Measurements from ENCODE around the gene TWNK. TPM values are rescaled to one million over a fixed set of nuclear protein-coding genes. Genes with fewer than 3 reads are reported as not detected.
"Not testable (repeated sequence)": the region's sequence is repeated elsewhere in the genome, so short reads cannot be mapped to it uniquely, and the experiment has no call there.

TWNK gene
- total RNA-seq, 1 donor from 2014 or later = 14.7 TPM

DNA sequence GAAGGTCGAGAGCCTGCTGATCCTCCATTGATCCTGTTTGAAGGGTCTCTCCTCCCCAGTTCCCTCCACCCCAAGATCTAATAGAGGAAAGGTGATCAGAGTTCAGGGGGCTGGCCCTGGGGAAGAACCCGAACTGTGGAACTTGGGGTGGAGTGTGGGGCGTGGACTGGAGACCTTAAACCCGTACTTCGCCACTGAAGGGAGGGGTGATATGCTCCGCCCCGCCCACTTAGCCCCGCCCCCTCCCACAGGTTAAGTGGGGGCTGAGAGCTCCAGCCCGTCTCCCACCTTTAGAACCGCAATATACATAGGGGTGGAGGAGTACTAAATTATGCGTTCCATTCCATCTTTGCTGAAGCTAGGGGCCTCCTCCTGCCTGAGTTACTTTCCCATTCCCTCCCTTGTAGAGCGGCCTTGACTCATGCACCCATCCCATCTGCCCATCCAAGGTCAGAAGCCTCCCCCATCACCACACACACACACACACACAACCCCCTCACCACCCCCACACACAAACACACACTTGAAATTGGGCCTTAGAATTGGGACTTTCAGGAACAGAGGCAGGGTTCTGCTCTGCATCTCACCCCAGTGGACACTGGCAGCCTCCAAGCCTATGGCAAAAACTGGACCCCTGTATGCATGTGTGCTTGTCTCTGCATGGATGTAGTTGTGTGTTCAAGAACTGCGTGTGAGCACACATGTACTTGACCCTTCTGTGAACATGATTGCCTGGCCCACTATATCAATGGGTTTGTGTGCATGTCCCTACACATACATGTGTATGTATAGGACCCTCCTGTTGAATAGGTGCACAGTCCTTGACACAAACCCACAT lies 17.0 kb upstream of the TWNK start:
- Histone ChIP-seq H3K4me3 (ENCODE audit: low read depth, low read length) (peak overlapping the region; percentile 47), H3K36me3 (ENCODE audit: control insufficient read depth, insufficient read depth, low read length) (peaks cover 1% of the 10 kb centered on the region), H3K27me3 (ENCODE audit: control insufficient read depth, insufficient read depth, low read length) (no peaks in the 10 kb centered on the region)
- DNase-seq (ENCODE audit: low read depth) (peak; percentile 17), FAIRE-seq (no peak)
- TF ChIP-seq, protein P1, sequence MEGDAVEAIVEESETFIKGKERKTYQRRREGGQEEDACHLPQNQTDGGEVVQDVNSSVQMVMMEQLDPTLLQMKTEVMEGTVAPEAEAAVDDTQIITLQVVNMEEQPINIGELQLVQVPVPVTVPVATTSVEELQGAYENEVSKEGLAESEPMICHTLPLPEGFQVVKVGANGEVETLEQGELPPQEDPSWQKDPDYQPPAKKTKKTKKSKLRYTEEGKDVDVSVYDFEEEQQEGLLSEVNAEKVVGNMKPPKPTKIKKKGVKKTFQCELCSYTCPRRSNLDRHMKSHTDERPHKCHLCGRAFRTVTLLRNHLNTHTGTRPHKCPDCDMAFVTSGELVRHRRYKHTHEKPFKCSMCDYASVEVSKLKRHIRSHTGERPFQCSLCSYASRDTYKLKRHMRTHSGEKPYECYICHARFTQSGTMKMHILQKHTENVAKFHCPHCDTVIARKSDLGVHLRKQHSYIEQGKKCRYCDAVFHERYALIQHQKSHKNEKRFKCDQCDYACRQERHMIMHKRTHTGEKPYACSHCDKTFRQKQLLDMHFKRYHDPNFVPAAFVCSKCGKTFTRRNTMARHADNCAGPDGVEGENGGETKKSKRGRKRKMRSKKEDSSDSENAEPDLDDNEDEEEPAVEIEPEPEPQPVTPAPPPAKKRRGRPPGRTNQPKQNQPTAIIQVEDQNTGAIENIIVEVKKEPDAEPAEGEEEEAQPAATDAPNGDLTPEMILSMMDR (IDR thresholded peaks at IDR 0.05; ENCODE audit: insufficient read depth, low read length, severe bottlenecking) = no peak

DNA sequence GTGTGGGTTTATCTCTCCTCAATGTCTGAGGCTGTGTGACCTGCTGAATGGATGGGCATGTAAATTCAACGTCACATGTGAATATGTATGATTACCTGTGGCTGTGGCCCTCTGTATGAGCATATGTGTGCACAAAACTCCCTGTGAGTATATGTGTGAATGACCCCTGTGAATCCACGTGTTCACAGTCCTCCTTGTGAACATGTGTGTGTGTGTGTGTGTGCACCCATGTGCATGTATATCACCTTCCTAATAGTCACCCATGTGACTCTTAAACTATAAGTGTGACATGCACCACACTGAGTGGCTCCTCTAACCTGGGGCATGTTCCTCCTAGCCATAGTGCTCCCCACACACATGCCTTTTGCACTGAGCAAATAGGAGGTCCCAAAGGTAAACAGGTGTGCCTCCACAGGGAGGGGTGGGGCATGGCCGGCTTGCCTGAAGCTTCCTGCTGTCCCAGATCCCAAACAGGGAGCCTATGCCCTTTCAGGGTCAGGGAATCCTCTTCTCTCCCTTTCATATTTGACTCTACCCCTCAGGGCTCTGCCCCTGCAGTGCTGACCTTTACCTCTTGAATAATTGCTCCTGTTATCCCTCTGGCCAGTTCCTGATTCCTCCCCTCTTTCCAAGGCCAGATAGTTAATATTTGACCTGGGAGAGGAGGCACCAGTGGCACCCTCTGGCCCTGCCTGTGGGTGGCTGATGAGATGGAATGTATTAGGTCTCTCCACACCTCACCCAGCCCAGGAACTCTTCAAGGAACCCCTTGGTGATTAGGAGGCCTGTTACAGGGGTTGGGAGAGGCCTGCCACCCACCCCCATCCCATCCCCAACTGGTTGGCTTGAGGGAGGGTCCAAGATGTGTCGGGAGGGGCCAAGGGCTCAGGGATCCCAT lies 16.2 kb upstream of the TWNK start:
- FAIRE-seq = no peak
- no peaks in the 10 kb centered on the region for H3K27me3 ChIP-seq (ENCODE audit: control insufficient read depth, insufficient read depth, low read length)
- H3K36me3 ChIP-seq (ENCODE audit: control insufficient read depth, insufficient read depth, low read length) = no peaks in the 10 kb centered on the region
- no peak overlapping the region for H3K4me3 ChIP-seq (ENCODE audit: low read depth, low read length)
- TF ChIP-seq, protein P1 (IDR thresholded peaks at IDR 0.05; ENCODE audit: insufficient read depth, low read length, severe bottlenecking) = no peak
- DNase-seq (ENCODE audit: low read depth) = no peak

DNA sequence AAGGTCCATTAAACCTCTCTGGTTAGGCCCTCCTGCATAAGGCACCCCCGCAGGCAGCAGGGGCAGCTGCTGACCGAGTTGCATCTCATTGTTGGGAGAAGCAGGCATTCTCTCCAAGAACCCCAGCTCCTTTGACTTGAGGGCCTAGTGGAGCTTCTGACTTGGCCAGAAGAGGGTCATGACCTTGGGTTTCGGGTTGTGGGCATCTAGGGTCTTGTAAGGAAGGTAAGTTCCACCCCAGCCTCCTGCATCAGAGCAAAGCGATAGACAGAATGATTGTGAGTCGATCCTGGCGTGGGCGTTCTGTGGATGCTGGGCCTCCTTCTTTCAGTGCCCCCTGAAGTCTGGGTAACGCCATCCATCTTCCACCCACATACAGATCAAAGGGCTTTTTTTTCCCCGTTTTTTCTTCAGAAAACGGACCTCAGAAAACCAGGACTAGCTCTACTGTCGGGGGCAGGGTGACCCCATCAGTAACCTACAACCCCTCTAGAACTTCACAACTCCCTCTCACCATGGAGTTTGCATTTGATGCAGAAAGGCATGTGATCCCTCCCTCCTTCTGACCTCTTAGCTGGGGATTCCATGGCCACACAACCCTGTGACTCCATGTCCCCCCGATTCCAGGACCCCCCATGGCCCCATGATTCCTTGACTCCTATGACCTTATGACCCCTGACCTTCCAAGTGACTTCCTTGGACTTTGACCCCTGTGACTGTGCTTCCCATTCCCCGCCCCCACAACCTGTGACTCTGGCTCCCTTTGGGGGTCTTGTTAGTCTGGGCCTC lies 15.0 kb upstream of the TWNK start:
- no peaks in the 10 kb centered on the region for H3K36me3 ChIP-seq (ENCODE audit: control insufficient read depth, insufficient read depth, low read length)
- DNase-seq (ENCODE audit: low read depth) (no peak), FAIRE-seq (peak; percentile 36)

DNA sequence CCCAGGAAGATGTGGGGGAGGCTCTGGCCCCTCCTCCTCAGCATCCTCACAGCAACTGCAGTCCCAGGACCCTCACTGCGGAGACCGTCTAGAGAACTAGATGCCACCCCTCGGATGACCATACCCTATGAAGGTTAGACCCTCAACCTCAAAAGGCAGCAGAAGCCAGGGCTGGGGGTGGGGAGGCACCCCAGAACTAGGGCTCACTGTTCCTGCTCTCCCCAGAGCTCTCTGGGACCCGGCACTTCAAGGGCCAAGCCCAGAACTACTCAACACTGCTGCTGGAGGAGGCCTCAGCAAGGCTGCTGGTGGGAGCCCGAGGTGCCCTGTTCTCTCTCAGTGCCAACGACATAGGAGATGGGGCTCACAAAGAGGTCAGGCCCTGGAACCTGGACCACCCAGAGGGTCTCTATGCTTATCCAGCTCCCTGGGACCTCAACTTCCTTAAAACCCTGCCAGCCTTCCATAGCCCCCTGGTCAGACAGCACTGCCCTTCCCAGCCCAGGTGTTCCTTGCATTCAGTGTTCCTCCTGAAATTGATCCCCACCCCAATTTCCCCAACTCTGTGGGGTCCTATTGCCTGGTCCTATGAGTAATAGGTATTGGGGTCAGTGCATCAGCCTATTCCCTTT lies 14.3 kb upstream of the TWNK start:
- TF ChIP-seq, protein P1 (IDR thresholded peaks at IDR 0.05; ENCODE audit: insufficient read depth, low read length, severe bottlenecking) = no peak
- no peaks in the 10 kb centered on the region for H3K27me3 ChIP-seq (ENCODE audit: control insufficient read depth, insufficient read depth, low read length)
- no peak for DNase-seq (ENCODE audit: low read depth)
- H3K4me3 ChIP-seq (ENCODE audit: low read depth, low read length) = no peak overlapping the region
- H3K36me3 ChIP-seq (ENCODE audit: control insufficient read depth, insufficient read depth, low read length) = no peaks in the 10 kb centered on the region
- no peak for FAIRE-seq

More for the DNA sequence above, 15.0 kb upstream of the TWNK start:
- H3K4me3 ChIP-seq (ENCODE audit: low read depth, low read length) = no peak overlapping the region
- TF ChIP-seq, protein P1 (IDR thresholded peaks at IDR 0.05; ENCODE audit: insufficient read depth, low read length, severe bottlenecking) = no peak
- H3K27me3 ChIP-seq (ENCODE audit: control insufficient read depth, insufficient read depth, low read length) = no peaks in the 10 kb centered on the region

DNA sequence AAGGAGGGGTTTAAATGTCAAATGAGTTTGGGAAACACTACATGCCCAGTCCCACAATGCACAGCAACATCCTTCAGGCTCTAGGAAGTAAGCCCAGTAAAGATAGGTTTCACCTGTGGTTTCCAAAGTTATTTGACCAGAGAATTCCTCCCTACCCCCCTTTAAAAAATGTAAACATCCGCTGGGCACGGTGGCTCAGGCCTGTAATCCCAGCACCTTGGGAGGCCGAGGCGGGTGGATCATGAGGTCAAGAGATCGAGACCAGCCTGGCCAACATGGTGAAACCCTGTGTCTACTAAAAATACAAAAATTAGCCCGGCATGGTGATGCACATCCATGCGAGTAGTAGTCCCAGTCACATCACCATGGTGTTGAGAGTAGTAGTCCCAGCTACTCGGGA lies 11.9 kb upstream of the TWNK start:
- not testable (repeated sequence) for H3K27me3 ChIP-seq (ENCODE audit: control insufficient read depth, insufficient read depth, low read length); H3K36me3 ChIP-seq (ENCODE audit: control insufficient read depth, insufficient read depth, low read length); FAIRE-seq; H3K4me3 ChIP-seq (ENCODE audit: low read depth, low read length); DNase-seq (ENCODE audit: low read depth)
